COLO668 (cell line): ENCODE results near the gene ZNF101.
A peak's percentile ranks its signal among the peaks of the same experiment; 100 is the strongest.

Source experiments
- DNase-seq: peaks from one replicate; lab custom pipeline; 2025; ENCODE audit not compliant: unreplicated experiment; lab: John Stamatoyannopoulos, UW

ZNF101 gene

DNA sequence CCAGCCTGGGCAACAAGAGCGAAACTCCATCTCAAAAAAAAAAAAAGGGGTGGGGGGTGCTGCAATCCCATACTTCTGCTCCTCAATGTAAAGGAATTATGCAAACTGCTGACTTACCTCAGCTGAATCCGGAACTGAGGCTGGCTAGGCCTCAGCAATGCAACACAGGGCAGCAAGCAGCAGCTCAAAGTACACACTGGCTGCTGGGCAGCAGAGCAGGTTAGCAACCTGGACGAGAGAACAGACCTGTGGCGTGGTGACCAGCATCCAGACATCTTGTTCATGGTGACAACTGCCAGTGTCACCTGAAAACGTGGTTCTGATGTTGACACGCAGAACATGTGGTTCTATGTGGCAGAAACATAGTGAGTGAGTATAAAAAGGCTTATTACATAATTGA lies 36.2 kb downstream of the ZNF101 start:
- no peak for DNase-seq

DNA sequence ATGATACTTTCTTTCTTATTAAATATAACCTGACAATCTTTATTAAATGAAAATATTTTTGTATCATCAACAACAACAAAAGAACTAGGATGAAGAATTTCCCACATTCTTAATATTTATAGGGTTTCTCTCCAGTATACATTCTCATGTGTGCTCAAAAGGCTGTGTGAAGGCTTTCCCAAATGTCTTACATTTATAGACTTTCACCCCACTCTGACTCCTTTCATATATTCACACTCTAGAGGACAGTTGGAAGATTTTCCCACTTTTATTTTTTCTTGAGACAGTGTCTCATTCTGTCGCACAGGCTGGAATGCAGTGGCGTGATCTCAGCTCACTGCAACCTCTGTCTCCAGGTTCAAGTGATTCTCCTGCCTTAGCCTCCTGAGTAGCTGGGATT lies 41.9 kb downstream of the ZNF101 start:
- DNase-seq = no peak

DNA sequence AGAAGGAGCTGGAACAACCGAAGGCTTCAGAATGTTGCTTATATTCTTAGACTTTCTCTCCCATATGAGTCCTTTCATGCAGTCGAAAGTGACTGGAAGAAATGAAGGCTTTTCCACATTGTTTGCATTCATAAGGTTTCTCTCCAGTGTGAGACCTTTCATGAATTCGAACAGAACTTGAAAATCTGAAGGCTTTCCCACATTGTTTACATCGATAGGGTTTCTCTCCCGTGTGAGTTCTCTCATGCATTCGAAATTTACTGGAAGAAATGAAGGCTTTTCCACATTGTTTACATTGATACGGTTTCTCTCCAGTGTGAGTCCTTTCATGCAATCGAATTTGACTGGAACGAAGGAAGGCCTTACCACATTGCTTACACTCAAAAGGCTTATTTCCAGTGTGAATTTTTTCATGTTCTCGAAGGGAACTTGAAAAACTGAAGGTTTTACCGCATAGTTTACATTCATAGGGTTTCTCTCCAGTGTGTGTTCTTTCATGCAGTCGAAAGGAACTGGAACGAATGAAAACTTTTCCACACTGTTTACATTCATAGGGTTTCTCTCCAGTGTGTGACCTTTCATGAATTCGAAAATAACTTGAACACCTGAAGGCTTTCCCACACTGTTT lies 42.8 kb downstream of the ZNF101 start:
- DNase-seq = no peak

DNA sequence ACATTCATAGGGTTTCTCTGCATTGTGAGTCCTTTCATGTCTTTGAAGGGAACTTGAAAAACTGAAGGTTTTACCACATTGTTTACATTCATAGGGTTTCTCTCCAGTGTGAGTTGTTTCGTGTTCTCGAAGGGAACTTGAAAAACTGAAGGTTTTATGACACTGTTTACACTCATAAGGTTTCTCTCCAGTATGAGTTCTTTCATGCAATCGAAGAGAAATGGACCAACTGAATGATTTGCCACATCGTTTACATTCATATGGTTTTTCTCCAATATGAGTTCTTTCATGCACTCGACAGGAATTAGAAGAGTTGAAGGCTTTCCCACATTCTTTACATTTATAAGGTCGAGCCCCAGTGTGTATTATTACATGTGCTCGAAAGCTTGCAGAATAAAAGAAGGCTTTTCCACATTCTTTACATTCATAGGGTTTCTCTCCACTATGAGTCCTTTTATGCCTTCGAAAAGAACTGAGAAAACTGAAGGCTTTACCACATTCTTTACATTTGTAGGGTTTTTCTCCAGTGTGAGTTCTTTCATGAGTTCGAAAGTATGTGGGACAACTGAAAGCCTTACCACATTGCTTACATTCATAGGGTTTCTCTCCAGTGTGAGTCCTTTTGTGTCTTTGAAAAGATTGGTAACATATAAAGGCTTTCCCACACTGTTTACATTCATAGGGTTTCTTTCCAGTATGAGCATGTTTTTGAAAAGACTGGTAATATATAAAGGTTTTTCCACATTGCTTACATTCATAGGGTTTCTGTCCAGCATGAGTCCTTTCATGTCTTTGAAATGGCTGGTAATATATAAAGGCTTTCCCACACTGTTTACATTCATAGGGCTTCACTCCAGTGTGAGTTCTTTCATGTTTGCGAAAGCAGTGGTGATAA lies 43.5 kb downstream of the ZNF101 start:
- DNase-seq = no peak

DNA sequence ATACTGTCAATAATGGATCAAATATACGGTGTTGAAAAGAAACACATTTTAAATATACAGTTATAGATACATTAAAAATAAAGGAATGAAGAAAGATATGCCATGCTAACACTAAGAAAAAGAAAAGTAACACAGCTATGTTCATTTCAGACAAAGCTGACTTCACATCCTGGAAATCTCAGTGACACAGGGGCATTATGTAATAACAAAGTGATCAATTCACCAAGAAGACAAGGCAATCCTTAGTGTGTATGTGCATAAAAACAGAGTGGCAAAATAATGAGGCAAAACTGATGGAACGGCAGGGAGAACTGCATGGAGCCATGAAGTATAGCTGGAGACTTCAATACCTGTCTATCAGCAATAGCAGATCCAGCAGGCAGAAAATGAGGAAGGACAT lies 51.2 kb downstream of the ZNF101 start:
- no peak for DNase-seq

DNA sequence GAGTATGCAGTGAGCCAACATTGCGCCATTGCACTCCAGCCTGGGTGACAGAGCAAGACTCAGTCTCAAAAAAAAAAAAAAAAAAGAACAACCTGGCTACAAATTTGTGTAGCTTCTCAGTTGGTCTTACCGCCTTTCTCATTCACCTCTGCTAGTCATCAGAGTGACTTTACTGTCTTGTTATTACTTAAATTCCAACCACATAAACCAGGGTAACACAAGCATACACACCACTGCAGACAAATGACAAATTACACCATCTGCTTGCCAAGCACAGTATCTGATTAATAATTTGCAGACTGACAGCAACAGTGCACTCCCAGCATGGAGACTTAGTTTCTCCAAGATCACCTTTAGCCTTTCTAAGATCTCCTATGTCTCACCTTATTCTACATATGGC lies 53.3 kb downstream of the ZNF101 start:
- DNase-seq = no peak

DNA sequence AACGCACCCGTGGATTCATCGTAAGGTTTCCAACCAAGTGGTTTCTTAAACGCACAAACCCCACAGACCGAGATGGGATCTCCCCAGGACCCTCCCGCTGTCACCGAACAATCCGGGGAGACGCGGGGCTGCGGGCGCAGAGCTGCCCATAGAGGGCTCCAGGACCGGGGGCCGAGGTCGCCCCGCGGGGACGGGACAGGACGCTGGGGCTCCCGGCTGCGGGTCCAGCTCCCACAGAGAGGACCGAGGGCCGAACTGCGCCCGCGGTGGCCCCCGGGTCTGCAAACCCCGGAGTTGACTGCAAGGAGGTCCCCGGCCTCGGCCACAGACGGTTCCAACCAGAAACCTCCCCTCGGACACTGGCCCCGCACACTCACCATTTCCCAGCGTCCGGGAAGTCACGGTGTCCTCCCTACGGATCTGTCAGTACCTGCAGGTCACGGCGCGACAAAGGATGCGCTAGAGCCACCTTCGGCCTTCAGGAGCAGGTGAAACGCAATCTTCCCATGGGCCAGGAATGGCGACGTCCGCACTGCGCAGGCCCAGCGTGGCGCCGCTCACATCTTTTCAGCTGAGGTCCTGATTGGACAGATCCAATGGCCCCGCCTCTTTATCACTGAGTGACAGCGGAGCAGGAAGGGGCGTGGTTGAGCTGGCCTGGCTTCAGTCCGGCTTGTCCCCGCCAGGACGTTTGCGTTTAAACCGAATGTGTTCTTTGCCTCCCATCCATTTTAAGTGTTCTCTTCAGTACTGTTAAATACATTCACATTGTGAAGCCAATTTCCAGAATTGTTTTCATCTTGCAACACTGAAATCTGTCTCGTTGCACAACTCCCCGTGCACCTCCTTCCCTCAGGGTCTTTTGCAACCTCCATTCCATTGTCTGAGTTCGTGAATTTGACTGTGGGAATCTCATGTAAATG lies 64.2 kb downstream of the ZNF101 start, which contains the start of gene ZNF14:
Gene ZNF14 (minus strand): TSS at position 534 of the 923 bp plus-strand sequence. CDS start 154 bp downstream, at position 380.
- DNase-seq = peak; percentile 94
